ENCODE data around the gene TMC6. TPM values are rescaled to one million over a fixed set of nuclear protein-coding genes. Genes with fewer than 3 reads are reported as not detected.

TMC6 gene
- total RNA-seq, 2 donors from 2014 or later, result 21.0 to 32.3 TPM

DNA sequence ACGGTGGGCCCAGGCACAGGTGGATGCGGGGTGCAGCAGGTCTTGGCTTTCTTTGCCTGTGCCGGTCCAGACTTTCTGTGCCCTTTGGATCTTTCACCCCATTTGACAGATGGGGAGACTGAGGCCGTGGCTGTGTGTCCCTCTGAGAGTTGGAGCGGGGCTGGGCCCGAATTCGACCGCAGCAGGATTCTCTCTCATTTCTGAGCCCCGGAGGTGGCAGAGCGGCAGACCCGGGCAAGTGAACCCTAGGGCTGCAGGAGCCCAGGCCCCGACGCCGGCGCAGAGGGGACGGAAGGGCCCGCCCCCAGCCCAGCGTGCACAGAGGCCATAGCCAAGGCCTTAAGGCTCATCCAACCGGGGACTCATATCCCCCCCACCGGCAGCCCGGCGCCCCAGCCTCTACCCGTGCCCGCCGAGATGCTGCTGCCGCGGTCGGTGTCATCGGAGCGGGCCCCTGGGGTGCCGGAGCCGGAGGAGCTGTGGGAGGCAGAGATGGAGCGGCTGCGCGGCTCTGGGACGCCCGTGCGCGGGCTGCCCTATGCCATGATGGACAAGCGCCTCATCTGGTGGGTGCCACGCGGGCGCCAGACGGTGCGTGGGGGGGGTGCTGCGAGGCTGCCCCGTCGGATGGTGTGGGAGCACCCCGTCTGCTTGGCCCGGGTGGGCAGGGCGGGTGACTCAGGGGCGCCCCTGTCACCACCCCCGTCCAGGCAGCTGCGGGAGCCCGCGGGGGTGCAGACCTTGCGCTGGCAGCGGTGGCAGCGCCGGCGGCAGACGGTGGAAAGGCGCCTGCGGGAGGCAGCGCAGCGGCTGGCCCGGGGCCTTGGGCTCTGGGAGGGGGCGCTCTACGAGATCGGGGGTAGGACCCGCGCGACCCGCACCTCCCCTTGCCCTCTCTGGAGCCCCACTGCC is 2.9 kb upstream of the TMC6 start:
- DNase-seq (peak in 1 of 4 donors; percentile 15), ATAC-seq (no peak)
- Histone ChIP-seq H3K4me1 (peaks cover 41% of the 10 kb centered on the region), H3K4me3 (no peak overlapping the region), H3K27ac (no peak overlapping the region), H3K9me3 (no peaks in the 10 kb centered on the region), H3K36me3 (replicated peaks in 1 of 2; ENCODE audit: insufficient read depth in 1 of 2, low read depth in 2 of 2) (no peaks in the 10 kb centered on the region), H3K27me3 (no peaks in the 10 kb centered on the region)
- TF ChIP-seq POLR2A (IDR thresholded peaks at IDR 0.05), result no peak
- TF ChIP-seq, protein P1, sequence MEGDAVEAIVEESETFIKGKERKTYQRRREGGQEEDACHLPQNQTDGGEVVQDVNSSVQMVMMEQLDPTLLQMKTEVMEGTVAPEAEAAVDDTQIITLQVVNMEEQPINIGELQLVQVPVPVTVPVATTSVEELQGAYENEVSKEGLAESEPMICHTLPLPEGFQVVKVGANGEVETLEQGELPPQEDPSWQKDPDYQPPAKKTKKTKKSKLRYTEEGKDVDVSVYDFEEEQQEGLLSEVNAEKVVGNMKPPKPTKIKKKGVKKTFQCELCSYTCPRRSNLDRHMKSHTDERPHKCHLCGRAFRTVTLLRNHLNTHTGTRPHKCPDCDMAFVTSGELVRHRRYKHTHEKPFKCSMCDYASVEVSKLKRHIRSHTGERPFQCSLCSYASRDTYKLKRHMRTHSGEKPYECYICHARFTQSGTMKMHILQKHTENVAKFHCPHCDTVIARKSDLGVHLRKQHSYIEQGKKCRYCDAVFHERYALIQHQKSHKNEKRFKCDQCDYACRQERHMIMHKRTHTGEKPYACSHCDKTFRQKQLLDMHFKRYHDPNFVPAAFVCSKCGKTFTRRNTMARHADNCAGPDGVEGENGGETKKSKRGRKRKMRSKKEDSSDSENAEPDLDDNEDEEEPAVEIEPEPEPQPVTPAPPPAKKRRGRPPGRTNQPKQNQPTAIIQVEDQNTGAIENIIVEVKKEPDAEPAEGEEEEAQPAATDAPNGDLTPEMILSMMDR (IDR thresholded peaks at IDR 0.05), result no peak
- intact Hi-C loops (cut with DNase I), result no loop called here
- 19 to 70% methylated on average over 5 to 64 of the region's 74 CpGs for WGBS, 2 donors

DNA sequence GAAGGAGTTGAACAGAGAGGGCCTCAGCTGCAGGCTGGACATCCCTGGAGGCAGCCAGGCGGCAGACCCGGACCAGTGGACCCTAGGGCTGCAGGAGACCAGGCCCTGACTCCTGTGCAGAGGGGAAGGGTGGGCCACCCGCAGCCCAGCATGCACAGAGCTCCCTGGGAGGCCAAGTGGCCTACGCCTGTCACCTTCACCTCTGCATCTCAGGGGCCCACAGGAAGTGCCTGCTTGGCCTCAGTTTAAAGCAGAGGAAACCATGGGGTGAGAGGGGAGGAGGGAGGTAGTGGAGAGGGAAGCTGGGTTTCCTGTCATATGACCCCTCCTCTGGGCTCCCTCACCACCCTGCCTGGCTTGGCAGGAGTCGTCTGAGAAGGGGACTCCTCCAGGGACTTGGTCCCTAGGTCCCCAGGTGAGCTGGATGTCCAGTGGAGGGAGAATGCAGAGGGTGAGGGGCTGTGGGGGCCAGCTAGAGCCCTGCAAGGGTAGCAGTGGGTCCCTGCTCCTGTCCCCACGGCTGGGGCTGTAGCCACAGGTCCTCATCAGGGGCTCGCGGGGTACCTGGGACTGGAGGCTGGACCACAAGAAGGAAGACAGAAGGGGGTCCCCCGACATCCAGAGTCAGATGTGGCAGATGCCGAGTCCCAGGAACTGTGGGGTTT is 2.0 kb upstream of the TMC6 start, which contains the start of gene TMC8:
TMC8 (plus strand) TSS at position 335 of the 665 bp plus-strand sequence. CDS start 818 bp downstream, outside the sequence.
- no peak within 1 kb of the TSS for H3K4me3 ChIP-seq
- 62 to 63% methylated on average over 3 to 9 of the region's 10 CpGs for WGBS, 2 donors
- H3K36me3 ChIP-seq (replicated peaks in 1 of 2; ENCODE audit: insufficient read depth in 1 of 2, low read depth in 2 of 2), result no peaks in the 10 kb centered on the region
- intact Hi-C loops (cut with DNase I), result no loop called here
- no peaks in the 10 kb centered on the region for H3K9me3 ChIP-seq
- H3K27me3 ChIP-seq, result no peaks in the 10 kb centered on the region
- DNase-seq (peak in 2 of 4 donors; percentile 13 to 53), ATAC-seq (no peak)
- no peak for TF ChIP-seq POLR2A (IDR thresholded peaks at IDR 0.05)
- TF ChIP-seq, protein P1 (IDR thresholded peaks at IDR 0.05), result no peak
- peak within 1 kb of the TSS in 2 of 4 donors; percentile 1 to 91 for H3K27ac ChIP-seq
- peaks cover 44% of the 10 kb centered on the region for H3K4me1 ChIP-seq

DNA sequence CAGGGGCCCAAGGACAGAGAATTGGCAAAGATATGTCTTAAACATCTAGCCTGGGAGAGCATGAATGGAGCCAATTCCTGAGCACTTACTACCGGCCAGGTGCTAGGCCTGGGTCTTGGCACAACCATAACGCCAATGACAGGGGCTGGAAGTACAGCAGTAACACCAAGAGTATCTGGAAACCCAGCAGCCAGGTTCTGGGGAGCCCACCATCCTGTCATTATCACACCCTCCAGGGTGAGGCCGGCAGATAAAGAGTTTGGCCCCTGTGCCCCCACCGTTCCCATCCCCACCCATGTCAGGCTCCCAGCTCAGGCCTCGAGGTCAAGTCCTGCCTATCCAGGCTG is 1.5 kb upstream of the TMC6 start:
- peak overlapping the region in 2 of 4 donors; percentile 1 to 91 for H3K27ac ChIP-seq
- intact Hi-C loops (cut with DNase I), result no loop called here
- no peaks in the 10 kb centered on the region for H3K36me3 ChIP-seq (replicated peaks in 1 of 2; ENCODE audit: insufficient read depth in 1 of 2, low read depth in 2 of 2)
- TF ChIP-seq, protein P1 (IDR thresholded peaks at IDR 0.05), result no peak
- no peak for TF ChIP-seq POLR2A (IDR thresholded peaks at IDR 0.05)
- no peak for ATAC-seq
- 24 to 31% methylated on average over 3 to 5 of the region's 5 CpGs for WGBS, 2 donors
- H3K27me3 ChIP-seq, result no peaks in the 10 kb centered on the region
- H3K4me3 ChIP-seq, result no peak overlapping the region
- no peaks in the 10 kb centered on the region for H3K9me3 ChIP-seq
- DNase-seq, result peak in 1 of 4 donors; percentile 10
- H3K4me1 ChIP-seq, result peaks cover 44% of the 10 kb centered on the region

DNA sequence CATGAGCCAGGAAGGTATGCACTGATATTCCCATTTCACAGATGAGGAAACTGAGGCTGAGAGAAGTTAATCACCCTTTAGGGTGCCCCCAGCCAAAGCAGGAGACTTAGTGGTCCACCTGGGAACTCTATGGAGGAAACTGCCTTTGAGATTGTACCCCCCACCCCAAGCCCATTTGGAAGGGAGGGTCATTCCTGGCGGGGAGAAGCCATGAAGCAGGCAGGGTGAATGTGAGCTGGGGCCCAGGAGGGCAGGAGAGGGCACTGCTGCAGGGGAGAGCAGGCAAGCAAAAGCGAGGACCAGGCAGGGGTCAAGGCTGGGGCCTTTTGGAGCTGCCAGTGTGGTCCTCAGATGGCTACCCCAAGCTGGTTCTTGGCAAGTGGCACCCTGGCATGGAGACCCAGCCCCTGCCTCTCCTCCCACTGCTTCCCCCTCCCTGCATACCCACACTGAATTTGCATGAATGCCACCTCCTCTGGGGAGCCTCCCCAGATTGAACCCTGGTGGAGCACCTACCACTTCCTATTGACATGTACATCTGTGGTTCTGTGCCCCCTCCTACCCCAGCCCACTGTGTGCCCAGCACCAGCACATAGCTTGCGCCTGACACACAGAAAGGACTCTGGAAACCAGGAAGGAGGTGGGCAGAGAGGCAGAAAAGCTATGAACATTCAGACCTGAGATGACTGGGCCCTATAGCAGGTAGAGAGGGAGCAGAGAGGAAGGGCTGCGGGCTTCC is 965 bp upstream of the TMC6 start:
- H3K27me3 ChIP-seq, result no peaks in the 10 kb centered on the region
- peak overlapping the region in 2 of 4 donors; percentile 82 to 91 for H3K27ac ChIP-seq
- no peak overlapping the region for H3K4me3 ChIP-seq
- TF ChIP-seq, protein P1 (IDR thresholded peaks at IDR 0.05), result no peak
- no peak for TF ChIP-seq POLR2A (IDR thresholded peaks at IDR 0.05)
- peak in 1 of 4 donors; percentile 12 for DNase-seq
- H3K4me1 ChIP-seq, result peaks cover 44% of the 10 kb centered on the region
- 60 to 70% methylated on average over 4 of the region's 4 CpGs for WGBS, 2 donors
- no peaks in the 10 kb centered on the region for H3K36me3 ChIP-seq (replicated peaks in 1 of 2; ENCODE audit: insufficient read depth in 1 of 2, low read depth in 2 of 2)
- no peak for ATAC-seq
- no peaks in the 10 kb centered on the region for H3K9me3 ChIP-seq
- intact Hi-C loops (cut with DNase I), result no loop called here
